ENCODE measurements around the gene HAUS7. TPM values are rescaled to one million over a fixed set of nuclear protein-coding genes. Genes with fewer than 3 reads are reported as not detected.

Gene HAUS7
- total and polyA plus RNA-seq, 2 of the 8 experiments (the other 6 are each of a cell fraction or from before 2014, with no cell fraction given) = 45.4 to 54.0 TPM

GRCh38 chrX:153462291-153462690, 8.1 kb downstream of the HAUS7 start:
- no peak overlapping the region for H3K18ac ChIP-seq (ENCODE audit: extremely low read depth, low read length)
- FAIRE-seq = no peak

More at GRCh38 chrX:153462291-153462690, 8.1 kb downstream of the HAUS7 start:
- H3K4me3 ChIP-seq (ENCODE audit: extremely low read depth in 1 of 4, insufficient read depth in 2 of 4, low read depth in 3 of 4, low read length in 4 of 4) = no peak overlapping the region
- peaks cover 0 to 4% (median 2%) of the 10 kb centered on the region in 4 experiments; a peak in 5 of 8 replicates for H3K36me3 ChIP-seq (ENCODE audit: control insufficient read depth in 2 of 4, insufficient read depth in 4 of 4, low read length in 3 of 4)
- no peak overlapping the region for H3K14ac ChIP-seq (ENCODE audit: insufficient read length)
- H2BK20ac ChIP-seq (ENCODE audit: low read length) = no peak overlapping the region
- no peak overlapping the region for H3K56ac ChIP-seq (replicated peaks; ENCODE audit: insufficient read length, low read depth, low read length)
- no peak overlapping the region for H2BK12ac ChIP-seq (ENCODE audit: low read depth, low read length)
- H3K9me3 ChIP-seq (ENCODE audit: insufficient read depth in 2 of 2, low read depth in 1 of 2, low read length in 1 of 2) = no peaks in the 10 kb centered on the region
- H3K27me3 ChIP-seq (replicated peaks in 1 of 4; ENCODE audit: control insufficient read depth in 3 of 4, extremely low read depth in 1 of 4, insufficient read depth in 3 of 4, low read length in 3 of 4) = no peaks in the 10 kb centered on the region
- H3K4ac ChIP-seq (replicated peaks; ENCODE audit: insufficient read length, low read depth, low read length) = no peak overlapping the region
- H3K9ac ChIP-seq (replicated peaks in 1 of 4; ENCODE audit: extremely low read depth in 1 of 4, low read depth in 3 of 4, low read length in 3 of 4) = no peak overlapping the region
- ChIA-PET CTCF (ENCODE audit: partially characterized antibody) (interaction anchor here (0.6 to 3.7 kb wide), 3 partner anchors 10 to 136 kb away, joined by 4 to 21 read pairs (median 20); partner anchors contain the start of gene HAUS7), POLR2A (ENCODE audit: partially characterized antibody) (no interaction called here)
- no peak for DNase-seq (ENCODE audit: low read depth in 1 of 2, low spot score in 2 of 2)
- no peak overlapping the region for H4K91ac ChIP-seq (replicated peaks; ENCODE audit: insufficient read length, low read length)
- H2AK5ac ChIP-seq (ENCODE audit: low read depth, low read length) = no peak overlapping the region
- no peak overlapping the region for H3K27ac ChIP-seq (ENCODE audit: low read depth, low read length)
- WGBS, 2 experiments (ENCODE audit: extremely low coverage in 1 of 2, insufficient coverage in 1 of 2, insufficient read length in 1 of 2, insufficient replicate concordance in 2 of 2, low coverage in 1 of 2, low lambda C conversion rate in 2 of 2, missing lambda C conversion rate in 1 of 2) = no CpG with 5 or more reads among the region's 10 CpGs
- H3K4me1 ChIP-seq (replicated peaks in 1 of 4; ENCODE audit: control insufficient read depth in 3 of 4, insufficient read depth in 4 of 4, low read length in 3 of 4) = no peaks in the 10 kb centered on the region
- no peaks in the 10 kb centered on the region for H3K79me1 ChIP-seq (ENCODE audit: low read depth, low read length)
- H2BK5ac ChIP-seq (ENCODE audit: low read depth, low read length) = no peak overlapping the region
- no peak overlapping the region for H2AFZ ChIP-seq (ENCODE audit: low read length)
- TF ChIP-seq CBX5 (IDR thresholded peaks at IDR 0.05; ENCODE audit: low read depth, low read length) (no peak), TAF7 (optimal IDR thresholded peaks at IDR 0.05; ENCODE audit: borderline replicate concordance, low read depth, low read length) (no peak), ATF3 (IDR thresholded peaks at IDR 0.05; ENCODE audit: insufficient read depth, low read depth, low read length) (no peak), RBBP5 (IDR thresholded peaks at IDR 0.05; ENCODE audit: borderline replicate concordance, low read depth, low read length) (no peak), BACH1 (IDR thresholded peaks at IDR 0.05; ENCODE audit: low read length) (no peak), GABPA (IDR thresholded peaks at IDR 0.05; ENCODE audit: borderline replicate concordance, insufficient read depth, low read length) (no peak), MAFK (IDR thresholded peaks at IDR 0.05; ENCODE audit: low read depth, low read length) (no peak), ATF2 (IDR thresholded peaks at IDR 0.05; ENCODE audit: low read length) (no peak), KDM4A (IDR thresholded peaks at IDR 0.05; ENCODE audit: low read depth, low read length, severe bottlenecking) (no peak), BRCA1 (IDR thresholded peaks at IDR 0.05; ENCODE audit: low read depth, low read length) (no peak), E2F6 (IDR thresholded peaks at IDR 0.05) (no peak)
- peaks cover 0 to 2% of the 10 kb centered on the region in 2 experiments for H4K20me1 ChIP-seq (replicated peaks in 1 of 2; ENCODE audit: control insufficient read depth in 1 of 2, insufficient read depth in 2 of 2, low read length in 2 of 2)
- no peak overlapping the region for H4K8ac ChIP-seq (ENCODE audit: extremely low read depth, insufficient read depth, low read length)
- no peak overlapping the region for H4K5ac ChIP-seq (ENCODE audit: insufficient read length, low read depth, low read length)
- H2BK15ac ChIP-seq (ENCODE audit: low read length) = no peak overlapping the region
- H3K23ac ChIP-seq (ENCODE audit: insufficient read length) = no peak overlapping the region
- H3K79me2 ChIP-seq (ENCODE audit: control insufficient read depth in 1 of 2, insufficient read depth in 2 of 2, low read length in 2 of 2) = no peaks in the 10 kb centered on the region
- no peaks in the 10 kb centered on the region for H3K23me2 ChIP-seq (ENCODE audit: low read depth, low read length)
- no peak overlapping the region for H3K4me2 ChIP-seq (ENCODE audit: insufficient read depth in 1 of 2, low read depth in 2 of 2, low read length in 2 of 2)
- H2BK120ac ChIP-seq (replicated peaks; ENCODE audit: low read depth, low read length) = no peak overlapping the region
